ENCODE results near the gene HDAC1.

Gene HDAC1

GRCh38 chr1:32345289-32345827, 53.5 kb downstream of the HDAC1 start:
- Mint-ChIP-seq H3K4me1 (peaks cover 34% of the 10 kb centered on the region), H3K27me3 (ENCODE audit: low read depth, poor library complexity) (peaks cover 18% of the 10 kb centered on the region), H3K36me3 (ENCODE audit: low read depth) (no peaks in the 10 kb centered on the region), H3K9me3 (peaks cover 7% of the 10 kb centered on the region), H3K4me3 (no peak overlapping the region), H3K27ac (peak overlapping the region; percentile 88)
- TF ChIP-seq, protein P1, sequence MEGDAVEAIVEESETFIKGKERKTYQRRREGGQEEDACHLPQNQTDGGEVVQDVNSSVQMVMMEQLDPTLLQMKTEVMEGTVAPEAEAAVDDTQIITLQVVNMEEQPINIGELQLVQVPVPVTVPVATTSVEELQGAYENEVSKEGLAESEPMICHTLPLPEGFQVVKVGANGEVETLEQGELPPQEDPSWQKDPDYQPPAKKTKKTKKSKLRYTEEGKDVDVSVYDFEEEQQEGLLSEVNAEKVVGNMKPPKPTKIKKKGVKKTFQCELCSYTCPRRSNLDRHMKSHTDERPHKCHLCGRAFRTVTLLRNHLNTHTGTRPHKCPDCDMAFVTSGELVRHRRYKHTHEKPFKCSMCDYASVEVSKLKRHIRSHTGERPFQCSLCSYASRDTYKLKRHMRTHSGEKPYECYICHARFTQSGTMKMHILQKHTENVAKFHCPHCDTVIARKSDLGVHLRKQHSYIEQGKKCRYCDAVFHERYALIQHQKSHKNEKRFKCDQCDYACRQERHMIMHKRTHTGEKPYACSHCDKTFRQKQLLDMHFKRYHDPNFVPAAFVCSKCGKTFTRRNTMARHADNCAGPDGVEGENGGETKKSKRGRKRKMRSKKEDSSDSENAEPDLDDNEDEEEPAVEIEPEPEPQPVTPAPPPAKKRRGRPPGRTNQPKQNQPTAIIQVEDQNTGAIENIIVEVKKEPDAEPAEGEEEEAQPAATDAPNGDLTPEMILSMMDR (IDR thresholded peaks at IDR 0.05): no peak
- DNase-seq: no peak

- TF ChIP-seq, protein P1 (IDR thresholded peaks at IDR 0.05): no peak
- Mint-ChIP-seq H3K4me3 (peak overlapping the region; percentile 1), H3K27me3 (ENCODE audit: low read depth, poor library complexity) (peaks cover 18% of the 10 kb centered on the region), H3K36me3 (ENCODE audit: low read depth) (no peaks in the 10 kb centered on the region), H3K4me1 (peaks cover 34% of the 10 kb centered on the region), H3K27ac (peak overlapping the region; percentile 62), H3K9me3 (peaks cover 16% of the 10 kb centered on the region)
- DNase-seq: no peak
These were observed 54.8 kb downstream of the HDAC1 start for GRCh38 chr1:32346532-32347157.

- no peak overlapping the region for H3K4me3 Mint-ChIP-seq
- peaks cover 14% of the 10 kb centered on the region for H3K27me3 Mint-ChIP-seq (ENCODE audit: low read depth, poor library complexity)
- DNase-seq: no peak
- H3K4me1 Mint-ChIP-seq: peaks cover 57% of the 10 kb centered on the region
- peaks cover 16% of the 10 kb centered on the region for H3K9me3 Mint-ChIP-seq
- H3K36me3 Mint-ChIP-seq (ENCODE audit: low read depth): no peaks in the 10 kb centered on the region
- TF ChIP-seq, protein P1 (IDR thresholded peaks at IDR 0.05): no peak
- peak overlapping the region; percentile 68 for H3K27ac Mint-ChIP-seq
These were observed 57.4 kb downstream of the HDAC1 start for GRCh38 chr1:32349211-32349708.

- Mint-ChIP-seq H3K4me1 (peaks cover 58% of the 10 kb centered on the region), H3K27ac (no peak overlapping the region), H3K4me3 (peak overlapping the region; percentile 85), H3K27me3 (ENCODE audit: low read depth, poor library complexity) (peaks cover 8% of the 10 kb centered on the region), H3K9me3 (peaks cover 16% of the 10 kb centered on the region), H3K36me3 (ENCODE audit: low read depth) (no peaks in the 10 kb centered on the region)
- TF ChIP-seq, protein P1 (IDR thresholded peaks at IDR 0.05): peak; percentile 46
- peak; percentile 84 for DNase-seq
These were observed 59.0 kb downstream of the HDAC1 start for GRCh38 chr1:32350785-32351398.

- Mint-ChIP-seq H3K4me1 (peaks cover 51% of the 10 kb centered on the region), H3K27me3 (ENCODE audit: low read depth, poor library complexity) (peaks cover 4% of the 10 kb centered on the region), H3K9me3 (peaks cover 16% of the 10 kb centered on the region), H3K36me3 (ENCODE audit: low read depth) (no peaks in the 10 kb centered on the region), H3K4me3 (peak overlapping the region; percentile 85), H3K27ac (no peak overlapping the region)
- TF ChIP-seq, protein P1 (IDR thresholded peaks at IDR 0.05): no peak
- peak; percentile 95 for DNase-seq
These were observed 59.7 kb downstream of the HDAC1 start for GRCh38 chr1:32351399-32352238.

All from nephron progenitor cell (in vitro differentiated cells).